Trophoblast cell (in vitro differentiated cells and primary cell): Measurements from ENCODE around the gene MRAS.
A peak's percentile ranks its signal among the peaks of the same experiment; 100 is the strongest.

Experiments
- DNase-seq, 2 donors: peaks; one replicate each; pipeline ENCODE4 v3.0.0-alpha.2; 2016
- H2AFZ ChIP-seq: 2 replicates; pipeline ENCODE4 v1.6.1; 2013; ENCODE audit warnings: low read length, moderate library complexity, mild to moderate bottlenecking; ENCODE audit not compliant: insufficient read depth, poor library complexity
- H2AK5ac ChIP-seq: 2 replicates; pipeline ENCODE4 v1.6.1; 2013; ENCODE audit warnings: mild to moderate bottlenecking, low read length
- H2BK120ac ChIP-seq: 2 replicates; pipeline ENCODE4 v1.6.1; 2013; ENCODE audit warnings: low read length, mild to moderate bottlenecking, moderate library complexity; ENCODE audit not compliant: insufficient read depth, poor library complexity
- H2BK12ac ChIP-seq: 2 replicates; pipeline ENCODE4 v1.6.1; 2013; ENCODE audit warnings: mild to moderate bottlenecking, low read length, moderate library complexity
- H2BK5ac ChIP-seq: 2 replicates; pipeline ENCODE4 v1.6.1; 2013; ENCODE audit warnings: low read length, low read depth, moderate library complexity, mild to moderate bottlenecking; ENCODE audit not compliant: poor library complexity
- H3K14ac ChIP-seq: 2 replicates; pipeline ENCODE4 v1.6.1; 2013; ENCODE audit warnings: mild to moderate bottlenecking, low read length
- H3K18ac ChIP-seq: 2 replicates; pipeline ENCODE4 v1.6.1; 2013; ENCODE audit warnings: mild to moderate bottlenecking, low read length
- H3K23ac ChIP-seq: 2 replicates; pipeline ENCODE4 v1.6.1; 2013; ENCODE audit warnings: low read length
- H3K27ac ChIP-seq: 2 replicates; pipeline ENCODE4 v1.5.1; 2013; ENCODE audit warnings: low read depth, mild to moderate bottlenecking, inconsistent platforms, low read length, moderate library complexity
- H3K27me3 ChIP-seq: 2 replicates; pipeline ENCODE4 v1.6.1; 2013; ENCODE audit warnings: inconsistent platforms, mild to moderate bottlenecking, low read length, moderate library complexity; ENCODE audit not compliant: insufficient read depth
- H3K36me3 ChIP-seq, 2 experiments: 1 replicate in 1 of 2; 2 replicates in 1 of 2; pipeline ENCODE4 v1.6.1; 2013; ENCODE audit warnings: low read length in 2 of 2, mild to moderate bottlenecking in 2 of 2, moderate library complexity in 1 of 2; ENCODE audit not compliant: insufficient read depth in 2 of 2, control insufficient read depth in 1 of 2
- H3K4ac ChIP-seq: 2 replicates; pipeline ENCODE4 v1.6.1; 2013; ENCODE audit warnings: low read depth, mild to moderate bottlenecking, low read length, moderate library complexity
- H3K4me1 ChIP-seq, 2 experiments: 1 replicate in 1 of 2; 2 replicates in 1 of 2; pipeline ENCODE4 v1.6.1; 2013; ENCODE audit warnings: low read length in 2 of 2, mild to moderate bottlenecking in 2 of 2, moderate library complexity in 1 of 2; ENCODE audit not compliant: insufficient read depth in 2 of 2, control insufficient read depth in 1 of 2
- H3K4me2 ChIP-seq: 2 replicates; pipeline ENCODE4 v1.6.1; 2013; ENCODE audit warnings: inconsistent platforms, mild to moderate bottlenecking, low read length, moderate library complexity
- H3K4me3 ChIP-seq: 2 replicates; pipeline ENCODE4 v1.5.1; 2013; ENCODE audit warnings: mild to moderate bottlenecking, low read depth, low read length, inconsistent platforms
- H3K79me1 ChIP-seq: one replicate; pipeline ENCODE4 v1.6.1; 2013; ENCODE audit warnings: low read length
- H3K79me2 ChIP-seq: 2 replicates; pipeline ENCODE4 v1.6.1; 2013; ENCODE audit warnings: low read length, mild to moderate bottlenecking; ENCODE audit not compliant: control insufficient read depth, insufficient read depth, poor library complexity
- H3K9ac ChIP-seq: 2 replicates; pipeline ENCODE4 v1.6.1; 2013; ENCODE audit warnings: mild to moderate bottlenecking, low read length
- H3K9me3 ChIP-seq: 2 replicates; pipeline ENCODE4 v1.6.1; 2013; ENCODE audit warnings: low read depth, mild to moderate bottlenecking, control low read depth, inconsistent platforms, low read length; ENCODE audit not compliant: insufficient read depth
- H4K12ac ChIP-seq: 2 replicates; pipeline ENCODE4 v1.6.1; 2013; ENCODE audit warnings: low read depth, mild to moderate bottlenecking, low read length, moderate library complexity
- H4K8ac ChIP-seq: 2 replicates; pipeline ENCODE4 v1.6.1; 2013; ENCODE audit warnings: low read depth, mild to moderate bottlenecking, low read length, moderate library complexity
- H4K91ac ChIP-seq: one replicate; pipeline ENCODE4 v1.6.1; 2013; ENCODE audit warnings: low read depth, mild to moderate bottlenecking, low read length, moderate library complexity
- WGBS: extraction: QIAGEN DNeasy Blood & Tissue Kit; methylation state at CpG from one replicate; pipeline ENCODE4 v1.1.7; 2013; ENCODE audit warnings: missing lambda C conversion rate; ENCODE audit not compliant: insufficient read length, insufficient coverage; ENCODE audit errors: extremely low coverage; 5-methylcytosine and 5-hydroxymethylcytosine counted together

The MRAS gene

DNA sequence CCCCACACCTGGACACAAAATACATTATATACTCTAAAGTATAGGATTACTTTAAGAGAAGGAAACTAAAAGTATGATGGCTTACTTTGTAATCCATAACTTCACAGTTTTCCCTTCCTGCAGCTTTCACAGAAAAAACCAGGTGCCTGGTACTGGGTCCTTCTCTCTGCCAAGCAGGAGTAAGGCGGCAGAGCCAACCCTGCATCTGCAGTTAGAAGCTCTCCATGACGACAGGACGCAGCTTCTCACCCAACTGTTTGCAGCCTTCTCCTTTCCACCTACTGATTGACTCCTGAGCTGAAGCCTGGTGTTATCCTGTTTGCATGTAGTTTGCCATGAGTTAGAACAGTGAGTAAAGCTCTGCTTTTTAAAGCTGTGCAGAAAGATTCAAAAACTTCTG, 6.7 kb downstream of the MRAS start:
- Histone ChIP-seq H3K27ac (no peak overlapping the region), H3K4me2 (no peak overlapping the region), H3K79me1 (no peaks in the 10 kb centered on the region), H3K9me3 (no peaks in the 10 kb centered on the region), H2BK120ac (no peak overlapping the region), H4K91ac (no peak overlapping the region), H4K12ac (no peak overlapping the region), H3K36me3 (peaks cover 2% of the 10 kb centered on the region in 2 experiments), H3K14ac (no peak overlapping the region), H2BK12ac (no peak overlapping the region), H3K18ac (no peak overlapping the region), H2AK5ac (no peak overlapping the region), H3K23ac (no peak overlapping the region), H3K79me2 (peaks cover 2% of the 10 kb centered on the region), H2BK5ac (no peak overlapping the region), H4K8ac (no peak overlapping the region), H3K9ac (no peak overlapping the region), H3K4me3 (no peak overlapping the region), H2AFZ (no peak overlapping the region), H3K4me1 (peaks cover 4 to 8% of the 10 kb centered on the region in 2 experiments), H3K27me3 (no peaks in the 10 kb centered on the region), H3K4ac (no peak overlapping the region)
- no peak for DNase-seq
- WGBS = no CpG with 5 or more reads among the region's 3 CpGs

- H3K79me2 ChIP-seq = peaks cover 1% of the 10 kb centered on the region
- H3K4me1 ChIP-seq = peaks cover 3% of the 10 kb centered on the region in 2 experiments
- H3K27me3 ChIP-seq = no peaks in the 10 kb centered on the region
- H2BK5ac ChIP-seq = no peak overlapping the region
- no peak overlapping the region for H2AK5ac ChIP-seq
- H3K14ac ChIP-seq = no peak overlapping the region
- no peak overlapping the region for H4K8ac ChIP-seq
- no peak overlapping the region for H3K4ac ChIP-seq
- H3K4me2 ChIP-seq = no peak overlapping the region
- no peak overlapping the region for H3K23ac ChIP-seq
- no peak overlapping the region for H4K12ac ChIP-seq
- no peak overlapping the region for H3K4me3 ChIP-seq
- no peaks in the 10 kb centered on the region for H3K79me1 ChIP-seq
- no peak overlapping the region for H4K91ac ChIP-seq
- H2AFZ ChIP-seq = no peak overlapping the region
- no peak for DNase-seq
- peaks cover 2 to 6% of the 10 kb centered on the region in 2 experiments for H3K36me3 ChIP-seq
- no peak overlapping the region for H2BK12ac ChIP-seq
- H3K9ac ChIP-seq = no peak overlapping the region
- H3K27ac ChIP-seq = no peak overlapping the region
- WGBS = no CpG with 5 or more reads among the region's 7 CpGs
- H3K18ac ChIP-seq = no peak overlapping the region
- H3K9me3 ChIP-seq = no peaks in the 10 kb centered on the region
- no peak overlapping the region for H2BK120ac ChIP-seq
Measured at GRCh38 chr3:138356730-138357405, 8.5 kb downstream of the MRAS start.

GRCh38 chr3:138359148-138359918, 11.0 kb downstream of the MRAS start:
- H3K36me3 ChIP-seq = peaks cover 0 to 6% of the 10 kb centered on the region in 2 experiments
- peaks cover 1% of the 10 kb centered on the region for H3K79me2 ChIP-seq
- no peak overlapping the region for H2BK120ac ChIP-seq
- H3K18ac ChIP-seq = no peak overlapping the region
- no CpG with 5 or more reads among the region's 7 CpGs for WGBS
- no peak overlapping the region for H4K8ac ChIP-seq
- no peaks in the 10 kb centered on the region for H3K79me1 ChIP-seq
- no peak overlapping the region for H4K12ac ChIP-seq
- DNase-seq = no peak
- no peak overlapping the region for H2BK12ac ChIP-seq
- H2BK5ac ChIP-seq = no peak overlapping the region
- no peaks in the 10 kb centered on the region for H3K9me3 ChIP-seq
- H3K27ac ChIP-seq = no peak overlapping the region
- H2AK5ac ChIP-seq = no peak overlapping the region
- H3K4me3 ChIP-seq = no peak overlapping the region
- H3K27me3 ChIP-seq = no peaks in the 10 kb centered on the region
- no peak overlapping the region for H2AFZ ChIP-seq
- H3K23ac ChIP-seq = no peak overlapping the region
- no peak overlapping the region for H3K4ac ChIP-seq
- H3K4me1 ChIP-seq = no peaks in the 10 kb centered on the region
- no peak overlapping the region for H3K14ac ChIP-seq
- H3K9ac ChIP-seq = no peak overlapping the region
- H4K91ac ChIP-seq = no peak overlapping the region
- no peak overlapping the region for H3K4me2 ChIP-seq

GRCh38 chr3:138359919-138360868, 11.8 kb downstream of the MRAS start:
- Histone ChIP-seq H3K4me1 (no peaks in the 10 kb centered on the region), H4K91ac (no peak overlapping the region), H3K4me2 (no peak overlapping the region), H2BK12ac (no peak overlapping the region), H2AFZ (no peak overlapping the region), H3K4me3 (peak overlapping the region; percentile 4), H3K18ac (no peak overlapping the region), H3K27ac (no peak overlapping the region), H4K8ac (no peak overlapping the region), H3K9ac (no peak overlapping the region), H3K79me2 (peaks cover 1% of the 10 kb centered on the region), H3K9me3 (no peaks in the 10 kb centered on the region), H3K36me3 (peaks cover 0 to 4% of the 10 kb centered on the region in 2 experiments), H4K12ac (no peak overlapping the region), H3K4ac (no peak overlapping the region), H3K27me3 (no peaks in the 10 kb centered on the region), H3K23ac (no peak overlapping the region), H2BK120ac (no peak overlapping the region), H2AK5ac (no peak overlapping the region), H3K79me1 (no peaks in the 10 kb centered on the region), H2BK5ac (no peak overlapping the region), H3K14ac (no peak overlapping the region)
- no peak for DNase-seq
- no CpG with 5 or more reads among the region's 15 CpGs for WGBS
